IMR-90 (cell line): Measurements from ENCODE around the gene CELSR1. TPM values are rescaled to one million over a fixed set of nuclear protein-coding genes. Genes with fewer than 3 reads are reported as not detected.

ENCODE experiments used
- ATAC-seq: fragments of 200-7000 bp; cut with Tn5 transposase; 2 replicates; pipeline ENCODE4 v1.9.1; 2020; ENCODE audit warnings: low read depth, mild to moderate bottlenecking, moderate library complexity
- BruUV-seq: library from RNA; stranded (reverse); fragments of 400-500 nt; replicated peaks from 2 replicates; lab custom pipeline; 2021; lab: Mats Ljungman, UMichigan
- CTCF ChIA-PET: fragments of 300-600 bp; formaldehyde crosslinking; extraction: SDS; loops from one replicate; lab custom pipeline; 2021; ENCODE audit warnings: antibody characterized with exemption; lab: Yijun Ruan, JAX
- POLR2A ChIA-PET: fragments of 300-600 bp; sonication (Branson Sonifier 250); formaldehyde crosslinking; loops from one replicate; lab custom pipeline; 2022; ENCODE audit warnings: antibody characterized with exemption; ENCODE audit not compliant: unreplicated experiment; lab: Charles Lee
- DNase-seq: peaks from one replicate; pipeline ENCODE4 v3.0.0; 2013
- H2AFZ ChIP-seq: replicated peaks from 2 replicates; pipeline ENCODE3; 2013; ENCODE audit warnings: low read length, mild to moderate bottlenecking; ENCODE audit not compliant: poor library complexity
- H2AK5ac ChIP-seq: 2 replicates; pipeline ENCODE4 v1.6.1; 2013; ENCODE audit warnings: low read depth, low read length, inconsistent platforms
- H2AK9ac ChIP-seq: replicated peaks from 2 replicates; pipeline ENCODE3; 2013; ENCODE audit warnings: mild to moderate bottlenecking, low read depth, low read length, moderate library complexity; ENCODE audit not compliant: poor library complexity
- H2BK120ac ChIP-seq: 2 replicates; pipeline ENCODE4 v1.6.1; 2013; ENCODE audit warnings: low read depth, low read length, inconsistent platforms
- H2BK15ac ChIP-seq: 3 replicates; pipeline ENCODE4 v1.6.1; 2013; ENCODE audit warnings: low read depth, low read length, inconsistent platforms
- H2BK20ac ChIP-seq: 2 replicates; pipeline ENCODE4 v1.6.1; 2013; ENCODE audit warnings: low read depth, mild to moderate bottlenecking, inconsistent platforms, low read length, moderate library complexity
- H2BK5ac ChIP-seq: 2 replicates; pipeline ENCODE4 v1.6.1; 2013; ENCODE audit warnings: mild to moderate bottlenecking, low read depth, low read length, inconsistent platforms; ENCODE audit not compliant: poor library complexity, severe bottlenecking
- H3K14ac ChIP-seq: replicated peaks from 2 replicates; pipeline ENCODE4 v1.6.1; 2013; ENCODE audit warnings: low read depth, low read length, inconsistent platforms
- H3K18ac ChIP-seq: 2 replicates; pipeline ENCODE4 v1.6.1; 2013; ENCODE audit warnings: low read depth, low read length, control low read depth
- H3K23ac ChIP-seq: 2 replicates; pipeline ENCODE4 v1.6.1; 2013; ENCODE audit warnings: low read depth, low read length, inconsistent platforms
- H3K27ac ChIP-seq: 2 replicates; pipeline ENCODE4 v1.5.1; 2013; ENCODE audit warnings: mild to moderate bottlenecking, control low read depth, low read length; ENCODE audit not compliant: insufficient read depth
- H3K27me3 ChIP-seq: 2 replicates; pipeline ENCODE4 v1.6.1; 2013; ENCODE audit warnings: low read length; ENCODE audit not compliant: control insufficient read depth, insufficient read depth
- H3K36me3 ChIP-seq: 2 replicates; pipeline ENCODE4 v1.6.1; 2013; ENCODE audit warnings: low read length, mixed read lengths; ENCODE audit not compliant: control insufficient read depth, insufficient read depth
- H3K4ac ChIP-seq: 2 replicates; pipeline ENCODE4 v1.6.1; 2013; ENCODE audit warnings: low read depth, low read length, inconsistent platforms
- H3K4me1 ChIP-seq: 2 replicates; pipeline ENCODE4 v1.6.1; 2013; ENCODE audit warnings: low read length, mixed read lengths; ENCODE audit not compliant: control insufficient read depth, insufficient read depth
- H3K4me2 ChIP-seq: 2 replicates; pipeline ENCODE4 v1.6.1; 2013; ENCODE audit warnings: low read depth, mild to moderate bottlenecking, control low read depth, low read length, moderate library complexity
- H3K4me3 ChIP-seq: 2 replicates; pipeline ENCODE4 v1.5.1; 2013; ENCODE audit warnings: low read depth, mild to moderate bottlenecking, control low read depth, low read length, moderate library complexity; ENCODE audit not compliant: insufficient read depth
- H3K56ac ChIP-seq: 2 replicates; pipeline ENCODE4 v1.6.1; 2013; ENCODE audit warnings: low read length, inconsistent platforms; ENCODE audit not compliant: insufficient read depth; ENCODE audit errors: extremely low read depth
- H3K79me1 ChIP-seq, 2 experiments: 2 replicates each; pipeline ENCODE4 v1.6.1; 2013; ENCODE audit warnings: low read length in 2 of 2, inconsistent platforms in 1 of 2, low read depth in 1 of 2
- H3K9ac ChIP-seq: 2 replicates; pipeline ENCODE4 v1.6.1; 2013; ENCODE audit warnings: low read depth, low read length, control low read depth
- H3K9me1 ChIP-seq: 2 replicates; pipeline ENCODE4 v1.6.1; 2013; ENCODE audit warnings: low read length, inconsistent platforms; ENCODE audit not compliant: insufficient read depth
- H3K9me3 ChIP-seq: 2 replicates; pipeline ENCODE4 v1.6.1; 2013; ENCODE audit warnings: low read length; ENCODE audit not compliant: control insufficient read depth, insufficient read depth
- H4K20me1 ChIP-seq: 2 replicates; pipeline ENCODE4 v1.6.1; 2013; ENCODE audit warnings: low read length, inconsistent platforms; ENCODE audit not compliant: insufficient read depth
- H4K5ac ChIP-seq: 2 replicates; pipeline ENCODE4 v1.6.1; 2013; ENCODE audit warnings: mild to moderate bottlenecking, low read depth, low read length, control low read depth
- H4K8ac ChIP-seq, 2 experiments: 2 replicates each; pipeline ENCODE4 v1.6.1; 2013; ENCODE audit warnings: low read depth in 2 of 2, low read length in 2 of 2, control low read depth in 1 of 2, inconsistent platforms in 1 of 2
- H4K91ac ChIP-seq: 2 replicates; pipeline ENCODE4 v1.6.1; 2013; ENCODE audit warnings: low read depth, low read length, inconsistent platforms; ENCODE audit not compliant: insufficient read depth
- BHLHE40 ChIP-seq: fragments of 150-350 bp; IDR thresholded peaks from 2 replicates; pipeline ENCODE4 v1.6.1; 2016; ENCODE audit warnings: mild to moderate bottlenecking, low read depth, low read length
- CEBPB ChIP-seq: IDR thresholded peaks from 2 replicates; pipeline ENCODE4 v1.6.1; 2012; ENCODE audit warnings: low read depth, low read length, improper control_type of control experiment
- CHD1 ChIP-seq: IDR thresholded peaks from 2 replicates; pipeline ENCODE4 v1.6.1; 2012; ENCODE audit warnings: low read depth, low read length, improper control_type of control experiment
- FOS ChIP-seq: fragments of 150-350 bp; IDR thresholded peaks from 2 replicates; pipeline ENCODE4 v1.6.1; 2016; ENCODE audit warnings: low read depth, low read length
- MAFK ChIP-seq: IDR thresholded peaks from 2 replicates; pipeline ENCODE4 v1.6.1; 2012; ENCODE audit warnings: low read depth, low read length, improper control_type of control experiment
- MAZ ChIP-seq: IDR thresholded peaks from 2 replicates; pipeline ENCODE4 v1.6.1; 2012; ENCODE audit warnings: low read depth, mild to moderate bottlenecking, low read length, improper control_type of control experiment, moderate library complexity, borderline replicate concordance
- MXI1 ChIP-seq: IDR thresholded peaks from 2 replicates; pipeline ENCODE4 v1.6.1; 2012; ENCODE audit warnings: low read depth, mild to moderate bottlenecking, low read length, moderate library complexity, borderline replicate concordance
- NFE2L2 ChIP-seq: fragments of 150-350 bp; IDR thresholded peaks from 2 replicates; pipeline ENCODE4 v1.6.1; 2016; ENCODE audit warnings: low read depth, mild to moderate bottlenecking, low read length
- POLR2A ChIP-seq: IDR thresholded peaks from 2 replicates; pipeline ENCODE4 v1.6.1; 2012; ENCODE audit warnings: mild to moderate bottlenecking, low read depth, low read length
- RAD21 ChIP-seq: IDR thresholded peaks from 2 replicates; pipeline ENCODE4 v1.6.1; 2012; ENCODE audit warnings: low read length, improper control_type of control experiment
- RCOR1 ChIP-seq: IDR thresholded peaks from 2 replicates; pipeline ENCODE4 v1.6.1; 2012; ENCODE audit warnings: mild to moderate bottlenecking, low read length, improper control_type of control experiment; ENCODE audit not compliant: insufficient replicate concordance
- RFX5 ChIP-seq: IDR thresholded peaks from 2 replicates; pipeline ENCODE4 v1.8.0; 2012; ENCODE audit warnings: low read depth, mild to moderate bottlenecking, low read length, moderate library complexity
- SMC3 ChIP-seq: fragments of 150-350 bp; IDR thresholded peaks from 2 replicates; pipeline ENCODE4 v1.6.1; 2016; ENCODE audit warnings: low read depth, mild to moderate bottlenecking, antibody characterized with exemption, low read length, moderate library complexity
- WGBS, 2 experiments: methylation state at CpG; one replicate each; pipeline versions ENCODE4 v1.1.5 to v1.1.7; 2013; ENCODE audit warnings: missing lambda C conversion rate in 2 of 2; ENCODE audit not compliant: insufficient read length in 1 of 2; ENCODE audit errors: extremely low coverage in 2 of 2; 5-methylcytosine and 5-hydroxymethylcytosine counted together
- dilution Hi-C: fragments of 300-500 bp; cut with HindIII; formaldehyde crosslinking; loops from one replicate; pipeline ENCODE4 v1.14.3; 2018; ENCODE audit warnings: low sequenced_read_pairs; ENCODE audit not compliant: unreplicated experiment
- in situ Hi-C: fragments of 300-500 bp; cut with MboI; formaldehyde crosslinking; loops from 3 replicates; pipeline ENCODE4 v1.14.3; 2019; ENCODE audit warnings: low sequenced_read_pairs, inconsistent platforms, mixed read lengths
- intact Hi-C: fragments of 100-400 bp; cut with micrococcal nuclease; formaldehyde crosslinking; loops from 2 replicates; pipeline ENCODE4 v1.10.0; 2022
- polyA plus RNA-seq, 3 experiments: library from polyadenylated mRNA; depleted of rRNA; stranded (reverse); fragments of >200 nt; gene quantifications; 2 replicates each; pipeline ENCODE4 v1.2.3, GENCODE V29; 2012; ENCODE audit warnings: low replicate concordance in 1 of 3
- total RNA-seq: library from RNA; depleted of rRNA; stranded (reverse); fragments of >200 nt; gene quantifications from 2 replicates; pipeline ENCODE4 v1.2.3, GENCODE V29; 2012
- TF ChIP-seq, protein P1 (sequence below): conservative IDR thresholded peaks from 2 replicates; pipeline ENCODE4 v1.5.1; 2012; ENCODE audit warnings: mild to moderate bottlenecking, low read depth, low read length, improper control_type of control experiment
- TF ChIP-seq, protein P2 (sequence below): fragments of 150-350 bp; IDR thresholded peaks from 2 replicates; pipeline ENCODE4 v1.6.1; 2017; ENCODE audit warnings: mild to moderate bottlenecking, antibody characterized with exemption, low read length, low read depth
- TF ChIP-seq, protein P3 (sequence below): fragments of 150-350 bp; IDR thresholded peaks from 2 replicates; pipeline ENCODE4 v1.6.1; 2016; ENCODE audit warnings: low read depth, mild to moderate bottlenecking, low read length, moderate library complexity, borderline replicate concordance

CELSR1 gene
- total and polyA plus RNA-seq, 2 of the 4 experiments (the other 2 are of a cell fraction): 0.36 to 0.82 TPM

DNA sequence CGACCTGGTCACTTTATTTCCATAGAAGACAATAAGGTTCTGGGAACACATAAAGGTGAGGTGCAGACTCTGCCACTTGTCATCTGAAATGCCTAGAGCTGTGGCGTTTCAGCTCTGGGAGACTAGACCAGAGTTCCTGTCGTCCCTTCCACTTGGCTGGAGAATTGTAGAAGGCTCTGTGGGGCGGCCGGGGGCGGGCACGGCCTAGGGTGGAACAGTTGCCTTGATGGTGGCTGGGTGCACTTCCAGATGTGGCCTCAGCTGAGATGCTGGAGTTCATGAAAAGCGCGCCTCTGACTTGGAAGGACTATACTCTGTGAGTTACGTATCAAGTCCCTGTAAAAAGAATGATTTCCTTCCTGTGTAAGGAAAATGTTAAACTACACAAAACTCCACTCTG, 185.1 kb downstream of the CELSR1 start:
- no peaks in the 10 kb centered on the region for H3K27me3 ChIP-seq
- no peak overlapping the region for H2BK120ac ChIP-seq
- dilution Hi-C loops: no loop called here
- no peaks in the 10 kb centered on the region for H3K9me1 ChIP-seq
- 100% methylated on average over 1 of the region's 10 CpGs; no CpG with 5 or more reads in 1 of the 2 experiments for WGBS, 2 experiments
- H3K79me1 ChIP-seq: peaks cover 5 to 7% of the 10 kb centered on the region in 2 experiments; a peak in 3 of 4 replicates
- H4K91ac ChIP-seq: no peak overlapping the region
- intact Hi-C loops: no loop called here
- no peak overlapping the region for H2AK5ac ChIP-seq
- no peak overlapping the region for H3K56ac ChIP-seq
- H3K4ac ChIP-seq: no peak overlapping the region
- POLR2A ChIA-PET: no interaction called here
- H3K27ac ChIP-seq: no peak overlapping the region
- H3K4me3 ChIP-seq: no peak overlapping the region
- ATAC-seq (no peak), DNase-seq (no peak)
- H3K23ac ChIP-seq: no peak overlapping the region
- H3K36me3 ChIP-seq: peaks cover 80% of the 10 kb centered on the region
- no peak overlapping the region for H2BK15ac ChIP-seq
- no peak overlapping the region for H3K4me2 ChIP-seq
- no peaks in the 10 kb centered on the region for H3K9me3 ChIP-seq
- CTCF ChIA-PET: no interaction called here
- in situ Hi-C loops: no loop called here
- no peak overlapping the region for H2BK5ac ChIP-seq
- H4K8ac ChIP-seq: no peak overlapping the region
- H3K18ac ChIP-seq: no peak overlapping the region
- peaks cover 35% of the 10 kb centered on the region for H4K20me1 ChIP-seq
- BruUV-seq: no TSS peak
- no peak overlapping the region for H3K9ac ChIP-seq
- no peak overlapping the region for H3K14ac ChIP-seq
- H2BK20ac ChIP-seq: no peak overlapping the region
- no peak overlapping the region for H2AK9ac ChIP-seq
- no peak overlapping the region for H2AFZ ChIP-seq
- H4K5ac ChIP-seq: no peak overlapping the region
- no peaks in the 10 kb centered on the region for H3K4me1 ChIP-seq
- TF ChIP-seq MAZ (no peak), CEBPB (no peak), CHD1 (no peak), RFX5 (no peak), MXI1 (no peak), MAFK (no peak), BHLHE40 (no peak), SMC3 (no peak), RAD21 (no peak), NFE2L2 (no peak), POLR2A (no peak), FOS (no peak), RCOR1 (no peak)
- TF ChIP-seq, protein P1, sequence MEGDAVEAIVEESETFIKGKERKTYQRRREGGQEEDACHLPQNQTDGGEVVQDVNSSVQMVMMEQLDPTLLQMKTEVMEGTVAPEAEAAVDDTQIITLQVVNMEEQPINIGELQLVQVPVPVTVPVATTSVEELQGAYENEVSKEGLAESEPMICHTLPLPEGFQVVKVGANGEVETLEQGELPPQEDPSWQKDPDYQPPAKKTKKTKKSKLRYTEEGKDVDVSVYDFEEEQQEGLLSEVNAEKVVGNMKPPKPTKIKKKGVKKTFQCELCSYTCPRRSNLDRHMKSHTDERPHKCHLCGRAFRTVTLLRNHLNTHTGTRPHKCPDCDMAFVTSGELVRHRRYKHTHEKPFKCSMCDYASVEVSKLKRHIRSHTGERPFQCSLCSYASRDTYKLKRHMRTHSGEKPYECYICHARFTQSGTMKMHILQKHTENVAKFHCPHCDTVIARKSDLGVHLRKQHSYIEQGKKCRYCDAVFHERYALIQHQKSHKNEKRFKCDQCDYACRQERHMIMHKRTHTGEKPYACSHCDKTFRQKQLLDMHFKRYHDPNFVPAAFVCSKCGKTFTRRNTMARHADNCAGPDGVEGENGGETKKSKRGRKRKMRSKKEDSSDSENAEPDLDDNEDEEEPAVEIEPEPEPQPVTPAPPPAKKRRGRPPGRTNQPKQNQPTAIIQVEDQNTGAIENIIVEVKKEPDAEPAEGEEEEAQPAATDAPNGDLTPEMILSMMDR: no peak
- TF ChIP-seq, protein P2, sequence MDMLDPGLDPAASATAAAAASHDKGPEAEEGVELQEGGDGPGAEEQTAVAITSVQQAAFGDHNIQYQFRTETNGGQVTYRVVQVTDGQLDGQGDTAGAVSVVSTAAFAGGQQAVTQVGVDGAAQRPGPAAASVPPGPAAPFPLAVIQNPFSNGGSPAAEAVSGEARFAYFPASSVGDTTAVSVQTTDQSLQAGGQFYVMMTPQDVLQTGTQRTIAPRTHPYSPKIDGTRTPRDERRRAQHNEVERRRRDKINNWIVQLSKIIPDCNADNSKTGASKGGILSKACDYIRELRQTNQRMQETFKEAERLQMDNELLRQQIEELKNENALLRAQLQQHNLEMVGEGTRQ: no peak
- TF ChIP-seq, protein P3, sequence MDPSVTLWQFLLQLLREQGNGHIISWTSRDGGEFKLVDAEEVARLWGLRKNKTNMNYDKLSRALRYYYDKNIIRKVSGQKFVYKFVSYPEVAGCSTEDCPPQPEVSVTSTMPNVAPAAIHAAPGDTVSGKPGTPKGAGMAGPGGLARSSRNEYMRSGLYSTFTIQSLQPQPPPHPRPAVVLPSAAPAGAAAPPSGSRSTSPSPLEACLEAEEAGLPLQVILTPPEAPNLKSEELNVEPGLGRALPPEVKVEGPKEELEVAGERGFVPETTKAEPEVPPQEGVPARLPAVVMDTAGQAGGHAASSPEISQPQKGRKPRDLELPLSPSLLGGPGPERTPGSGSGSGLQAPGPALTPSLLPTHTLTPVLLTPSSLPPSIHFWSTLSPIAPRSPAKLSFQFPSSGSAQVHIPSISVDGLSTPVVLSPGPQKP: no peak
